GM21619 (cell line): ENCODE data around the gene ACOT4.
"Not testable (repeated sequence)": the region's sequence is repeated elsewhere in the genome, so short reads cannot be mapped to it uniquely, and the experiment has no call there.

Experiments used
- ATAC-seq: cut with Tn5 transposase; IDR thresholded peaks from one replicate; pipeline ENCODE4 v1.9.1; 2021; ENCODE audit not compliant: unreplicated experiment

The ACOT4 gene

GRCh38 chr14:73591690-73592449 is at the start of gene ACOT4:
Gene ACOT4 (plus strand): TSS chr14:73591873. CDS start chr14:73591960, 87 bp downstream.
- peak; percentile 56 for ATAC-seq

GRCh38 chr14:73542961-73543360 is 48.7 kb upstream of the ACOT4 start:
- not testable (repeated sequence) for ATAC-seq

- ATAC-seq, result not testable (repeated sequence)
Observed at GRCh38 chr14:73545353-73545752, 46.3 kb upstream of the ACOT4 start.

GRCh38 chr14:73549097-73549496 is 42.6 kb upstream of the ACOT4 start:
- ATAC-seq, result not testable (repeated sequence)

GRCh38 chr14:73549889-73550524 is 41.7 kb upstream of the ACOT4 start:
- not testable (repeated sequence) for ATAC-seq

- ATAC-seq, result no peak
Observed at GRCh38 chr14:73553845-73554244, 37.8 kb upstream of the ACOT4 start.

- ATAC-seq, result not testable (repeated sequence)
Observed at GRCh38 chr14:73557201-73557600, 34.5 kb upstream of the ACOT4 start.

- not testable (repeated sequence) for ATAC-seq
Observed at GRCh38 chr14:73558238-73558637, 33.4 kb upstream of the ACOT4 start.

GRCh38 chr14:73562256-73562655 is 29.4 kb upstream of the ACOT4 start:
- not testable (repeated sequence) for ATAC-seq

- not testable (repeated sequence) for ATAC-seq
Observed at GRCh38 chr14:73562696-73563095, 29.0 kb upstream of the ACOT4 start.

GRCh38 chr14:73566431-73566830 is 25.2 kb upstream of the ACOT4 start:
- ATAC-seq, result not testable (repeated sequence)

- ATAC-seq, result not testable (repeated sequence)
Observed at GRCh38 chr14:73566935-73567334, 24.7 kb upstream of the ACOT4 start.

GRCh38 chr14:73567358-73567757 is 24.3 kb upstream of the ACOT4 start:
- ATAC-seq, result no peak

GRCh38 chr14:73567951-73568885 is 23.5 kb upstream of the ACOT4 start:
- no peak for ATAC-seq

GRCh38 chr14:73568886-73569184 is 22.8 kb upstream of the ACOT4 start:
- ATAC-seq, result not testable (repeated sequence)

GRCh38 chr14:73569185-73569958 is 22.3 kb upstream of the ACOT4 start, which contains the start of gene ACOT2:
Gene ACOT2 (plus strand): TSS chr14:73569213. CDS start chr14:73569241, 28 bp downstream.
- ATAC-seq, result peak; percentile 64

GRCh38 chr14:73570913-73571312 is 20.8 kb upstream of the ACOT4 start:
- ATAC-seq, result peak; percentile 53

GRCh38 chr14:73573034-73573433 is 18.6 kb upstream of the ACOT4 start:
- ATAC-seq, result not testable (repeated sequence)

- ATAC-seq, result not testable (repeated sequence)
Observed at GRCh38 chr14:73573740-73574139, 17.9 kb upstream of the ACOT4 start.

- ATAC-seq, result not testable (repeated sequence)
Observed at GRCh38 chr14:73574251-73574650, 17.4 kb upstream of the ACOT4 start.
